ENCODE results near the gene KIF23. TPM values are rescaled to one million over a fixed set of nuclear protein-coding genes. Genes with fewer than 3 reads are reported as not detected.

Gene KIF23
- total and polyA plus RNA-seq, 8 donors, result 2.1 to 26.3 (median 8.7) TPM

DNA sequence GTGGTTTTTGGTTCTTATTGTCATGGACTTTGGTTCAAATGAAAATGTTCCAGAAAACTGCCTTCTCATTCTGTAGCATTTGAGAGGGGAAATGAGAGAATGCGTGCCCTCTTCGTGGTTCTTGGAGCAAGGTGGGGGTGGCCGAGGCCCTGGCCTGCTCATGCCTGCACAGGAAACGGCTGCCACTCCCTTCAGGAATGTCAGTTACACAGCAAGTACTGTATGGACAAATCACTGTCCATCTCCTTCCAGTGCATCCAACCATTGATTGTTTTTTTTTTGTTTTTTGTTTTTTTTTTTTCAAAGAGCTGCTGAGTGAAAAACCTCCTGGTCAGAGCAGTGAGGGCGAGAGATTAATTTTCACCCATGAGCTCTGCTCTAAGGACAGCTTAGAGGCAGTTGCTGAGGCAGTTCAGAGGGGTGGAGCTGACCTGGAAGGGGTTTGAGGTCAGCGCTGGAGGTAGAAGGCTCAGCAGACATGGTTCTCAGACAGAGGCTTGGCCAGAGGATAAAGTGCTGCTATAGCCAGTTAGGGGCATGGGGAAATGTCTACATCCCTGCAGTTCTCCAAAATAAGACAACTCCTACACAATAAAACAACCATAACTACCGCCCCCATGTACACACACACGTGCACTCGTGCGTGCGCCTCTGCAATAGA lies 20.2 kb upstream of the KIF23 start:
- WGBS, 5 donors, result 58 to 67% (median 60%) methylated on average over 11 of the region's 11 CpGs
- Histone ChIP-seq H3K36me3 (peaks cover 0 to 6% (median 0%) of the 10 kb centered on the region in 4 donors), H3K4me1 (peaks cover 0 to 9% (median 9%) of the 10 kb centered on the region in 4 donors), H3K27me3 (peaks cover 0 to 4% (median 0%) of the 10 kb centered on the region in 3 donors), H3K27ac (no peak overlapping the region), H3K9me3 (no peaks in the 10 kb centered on the region), H3K4me3 (no peak overlapping the region)
- DNase-seq, result no peak
- TF ChIP-seq POLR2AphosphoS5 (IDR thresholded peaks at IDR 0.05) (no peak), POLR2A (IDR thresholded peaks at IDR 0.05) (no peak), EP300 (IDR thresholded peaks at IDR 0.05) (no peak), CTCF (IDR thresholded peaks at IDR 0.05) (no peak)
- intact Hi-C loops (cut with DNase I; ENCODE audit: low total_unique reads), result loop anchor here (5.0 to 10.0 kb wide), 2 partner anchors 119 to 337 kb away; no protein-coding TSS in a partner anchor

DNA sequence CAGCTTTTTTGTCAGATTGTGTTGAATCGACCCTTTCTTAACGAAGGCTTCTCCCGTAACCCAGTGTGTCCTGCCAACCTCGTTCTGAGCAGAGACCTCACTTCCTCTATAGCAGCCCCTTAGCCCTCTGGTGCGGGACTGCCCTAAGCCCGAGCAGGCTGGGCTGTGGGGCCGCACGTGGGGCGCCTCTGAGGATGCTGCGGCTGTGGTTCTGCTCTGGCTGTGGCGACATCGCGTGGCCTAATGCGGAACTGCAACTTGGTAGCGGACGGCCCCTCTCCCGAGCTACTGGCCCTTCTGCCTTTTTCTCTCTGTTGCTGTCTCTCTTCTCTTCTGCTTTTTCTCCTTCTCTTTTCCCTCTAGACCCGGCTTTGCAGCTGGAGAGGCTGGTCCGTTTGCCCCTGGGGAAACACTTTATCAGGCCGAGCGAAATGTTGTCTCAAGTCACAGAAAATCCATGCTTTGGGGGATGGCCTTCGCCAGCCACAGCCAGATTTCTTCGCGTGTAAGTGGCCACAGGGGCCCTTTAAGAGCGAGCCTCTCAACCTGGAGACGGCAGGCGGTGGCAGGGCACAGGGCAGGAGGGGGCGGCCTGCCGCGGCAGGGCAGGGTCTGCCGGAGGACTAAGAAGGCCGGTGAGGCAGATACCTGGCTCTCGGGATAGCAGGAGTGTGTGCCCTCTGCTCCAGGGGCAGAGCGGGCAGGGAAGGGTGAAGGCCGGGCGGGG lies 19.4 kb upstream of the KIF23 start:
- H3K4me1 ChIP-seq, result peaks cover 0 to 9% (median 9%) of the 10 kb centered on the region in 4 donors
- no peak overlapping the region for H3K4me3 ChIP-seq
- H3K27ac ChIP-seq, result no peak overlapping the region
- peaks cover 0 to 4% (median 0%) of the 10 kb centered on the region in 3 donors for H3K27me3 ChIP-seq
- no peak for TF ChIP-seq POLR2A (IDR thresholded peaks at IDR 0.05)
- peak in 1 of 3 donors; percentile 29 for TF ChIP-seq POLR2AphosphoS5 (IDR thresholded peaks at IDR 0.05)
- peak in 5 of 7 experiments; percentile 89 to 95 (median 92) for TF ChIP-seq CTCF (IDR thresholded peaks at IDR 0.05)
- TF ChIP-seq EP300 (IDR thresholded peaks at IDR 0.05), result no peak
- H3K9me3 ChIP-seq, result no peaks in the 10 kb centered on the region
- intact Hi-C loops (cut with DNase I; ENCODE audit: low total_unique reads), result loop anchor here (5.0 to 10.0 kb wide), 2 partner anchors 120 to 337 kb away; no protein-coding TSS in a partner anchor
- H3K36me3 ChIP-seq, result peaks cover 0 to 8% (median 0%) of the 10 kb centered on the region in 4 donors
- DNase-seq, result peak; percentile 82 to 93
- 27 to 29% (median 29%) methylated on average over 35 to 36 of the region's 36 CpGs for WGBS, 5 donors

DNA sequence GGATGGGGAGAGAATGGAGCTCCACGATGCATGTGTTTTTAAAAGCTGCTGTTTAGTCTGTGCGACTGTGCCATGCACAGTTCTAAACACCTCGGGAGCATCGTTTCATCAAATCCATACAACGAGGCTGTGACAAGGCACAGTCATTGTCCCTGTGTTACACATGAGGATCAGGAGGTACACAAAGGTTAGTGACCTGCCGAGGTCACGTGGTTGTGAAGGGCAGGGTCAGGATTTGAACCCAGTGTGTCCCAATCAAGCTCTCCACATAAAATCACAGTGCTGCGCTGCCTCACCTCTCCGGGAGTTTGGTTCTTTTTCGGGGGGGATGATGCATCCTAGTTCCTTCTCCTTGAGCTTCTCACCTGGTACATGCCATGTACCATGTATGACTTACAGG lies 18.7 kb upstream of the KIF23 start:
- 89 to 95% (median 92%) methylated on average over 7 to 10 of the region's 10 CpGs for WGBS, 5 donors
- TF ChIP-seq POLR2A (IDR thresholded peaks at IDR 0.05) (no peak), EP300 (IDR thresholded peaks at IDR 0.05) (no peak), POLR2AphosphoS5 (IDR thresholded peaks at IDR 0.05) (no peak), CTCF (IDR thresholded peaks at IDR 0.05) (no peak)
- intact Hi-C loops (cut with DNase I; ENCODE audit: low total_unique reads), result loop anchor here (10.0 kb wide), 1 partner anchor 121 kb away; no protein-coding TSS in a partner anchor
- H3K4me3 ChIP-seq, result no peak overlapping the region
- H3K27me3 ChIP-seq, result peaks cover 0 to 4% (median 0%) of the 10 kb centered on the region in 3 donors
- no peak overlapping the region for H3K27ac ChIP-seq
- no peak for DNase-seq
- H3K9me3 ChIP-seq, result no peaks in the 10 kb centered on the region
- H3K36me3 ChIP-seq, result peaks cover 0 to 12% (median 0%) of the 10 kb centered on the region in 4 donors
- H3K4me1 ChIP-seq, result peaks cover 0 to 9% (median 9%) of the 10 kb centered on the region in 4 donors

GRCh38 chr15:69395991-69396390 lies 18.2 kb upstream of the KIF23 start:
- intact Hi-C loops (cut with DNase I; ENCODE audit: low total_unique reads), result loop anchor here (10.0 kb wide), 1 partner anchor 121 kb away; no protein-coding TSS in a partner anchor
- TF ChIP-seq EP300 (IDR thresholded peaks at IDR 0.05) (no peak), CTCF (IDR thresholded peaks at IDR 0.05) (no peak), POLR2A (IDR thresholded peaks at IDR 0.05) (no peak), POLR2AphosphoS5 (IDR thresholded peaks at IDR 0.05) (no peak)
- H3K4me3 ChIP-seq, result no peak overlapping the region

More at GRCh38 chr15:69395991-69396390, 18.2 kb upstream of the KIF23 start:
- peaks cover 0 to 12% (median 0%) of the 10 kb centered on the region in 4 donors for H3K36me3 ChIP-seq
- peaks cover 0 to 4% (median 0%) of the 10 kb centered on the region in 3 donors for H3K27me3 ChIP-seq
- DNase-seq, result no peak
- H3K27ac ChIP-seq, result no peak overlapping the region
- no peaks in the 10 kb centered on the region for H3K9me3 ChIP-seq
- 80 to 93% (median 92%) methylated on average over 4 to 5 of the region's 5 CpGs for WGBS, 5 donors
- H3K4me1 ChIP-seq, result peaks cover 0 to 9% (median 9%) of the 10 kb centered on the region in 4 donors
